HFFc6 (cell line): ENCODE data around the gene OR4K5. TPM values are rescaled to one million over a fixed set of nuclear protein-coding genes. Genes with fewer than 3 reads are reported as not detected.
A peak's percentile ranks its signal among the peaks of the same experiment; 100 is the strongest.

Experiments
- DNase-seq: peaks from one replicate; pipeline ENCODE4 v3.0.0-alpha.2; 2018
- H3K27ac Mint-ChIP-seq: 2 replicates; pipeline ENCODE4 v1.8.0; 2020; ENCODE audit warnings: mild to moderate bottlenecking, mixed read lengths
- H3K27me3 Mint-ChIP-seq: 2 replicates; pipeline ENCODE4 v1.8.0; 2021; ENCODE audit warnings: mild to moderate bottlenecking, moderate library complexity, mixed read lengths; ENCODE audit not compliant: insufficient read depth
- H3K36me3 Mint-ChIP-seq: 2 replicates; pipeline ENCODE4 v1.8.0; 2021; ENCODE audit warnings: low read depth, mixed read lengths
- H3K4me1 Mint-ChIP-seq: 2 replicates; pipeline ENCODE4 v1.8.0; 2020; ENCODE audit warnings: low read depth, mixed read lengths
- H3K4me3 Mint-ChIP-seq: 2 replicates; pipeline ENCODE4 v1.8.0; 2020; ENCODE audit warnings: mild to moderate bottlenecking, moderate library complexity, mixed read lengths
- H3K9me3 Mint-ChIP-seq: 2 replicates; pipeline ENCODE4 v1.8.0; 2020; ENCODE audit warnings: mild to moderate bottlenecking, mixed read lengths
- CTCF ChIP-seq: fragments of 200-600 bp; sonication (generic); IDR thresholded peaks from 2 replicates; pipeline ENCODE4 v1.5.0; 2021; ENCODE audit warnings: antibody characterized with exemption, mild to moderate bottlenecking
- long read RNA-seq: library from polyadenylated mRNA; unstranded; transcript quantifications from one replicate; pipeline ENCODE4 v2.0.0, GENCODE V29; 2019
- total RNA-seq, 6 experiments: library from RNA; stranded (reverse); fragmentation: NEBNext Ultra II Directional; extraction: Animal tissue kit (Norgen Biotek cat#: 25700); gene quantifications; 2 replicates in 1 of 6; 3 replicates in 5 of 6; pipeline ENCODE4 v1.2.3, GENCODE V29; 2021

OR4K5 gene
- not detected for total RNA-seq
- long read RNA-seq, result 0 reads

GRCh38 chr14:19920021-19920657 is at the start of gene OR4K5:
Gene OR4K5 (plus strand): TSS chr14:19920607. CDS start chr14:19920607, 0 bp downstream.
- no peaks in the 10 kb centered on the region for H3K36me3 Mint-ChIP-seq
- H3K4me3 Mint-ChIP-seq, result no peak within 1 kb of the TSS
- H3K27me3 Mint-ChIP-seq, result no peaks in the 10 kb centered on the region
- DNase-seq, result no peak
- H3K9me3 Mint-ChIP-seq, result peaks cover 3% of the 10 kb centered on the region
- H3K27ac Mint-ChIP-seq, result no peak within 1 kb of the TSS
- TF ChIP-seq CTCF, result no peak
- no peaks in the 10 kb centered on the region for H3K4me1 Mint-ChIP-seq

GRCh38 chr14:19873178-19873577 is 47.2 kb upstream of the OR4K5 start:
- no peaks in the 10 kb centered on the region for H3K4me1 Mint-ChIP-seq
- no peaks in the 10 kb centered on the region for H3K36me3 Mint-ChIP-seq
- peaks cover 8% of the 10 kb centered on the region for H3K9me3 Mint-ChIP-seq
- no peak overlapping the region for H3K4me3 Mint-ChIP-seq
- H3K27me3 Mint-ChIP-seq, result no peaks in the 10 kb centered on the region
- no peak for DNase-seq
- no peak for TF ChIP-seq CTCF
- H3K27ac Mint-ChIP-seq, result no peak overlapping the region

- no peak for DNase-seq
- Mint-ChIP-seq H3K9me3 (peaks cover 8% of the 10 kb centered on the region), H3K27ac (no peak within 1 kb of the TSS), H3K4me3 (no peak within 1 kb of the TSS), H3K27me3 (no peaks in the 10 kb centered on the region), H3K36me3 (no peaks in the 10 kb centered on the region), H3K4me1 (no peaks in the 10 kb centered on the region)
- no peak for TF ChIP-seq CTCF
These were observed 45.6 kb upstream of the OR4K5 start, which contains the start of gene OR4K2 for GRCh38 chr14:19874842-19875241. Gene OR4K2 (plus strand): TSS chr14:19875142. CDS start chr14:19876268, 1,126 bp downstream.

- peak; percentile 84 for TF ChIP-seq CTCF
- H3K9me3 Mint-ChIP-seq, result peaks cover 5% of the 10 kb centered on the region; the same call in 1 of the 2 replicates
- no peaks in the 10 kb centered on the region; the same call in 1 of the 2 replicates for H3K27me3 Mint-ChIP-seq
- no peak overlapping the region for H3K4me3 Mint-ChIP-seq
- H3K36me3 Mint-ChIP-seq, result no peaks in the 10 kb centered on the region
- no peak for DNase-seq
- H3K4me1 Mint-ChIP-seq, result no peaks in the 10 kb centered on the region
- H3K27ac Mint-ChIP-seq, result no peak overlapping the region
These were observed 42.3 kb upstream of the OR4K5 start for GRCh38 chr14:19878029-19878642.

GRCh38 chr14:19895282-19895681 is 25.1 kb upstream of the OR4K5 start:
- TF ChIP-seq CTCF, result no peak
- Mint-ChIP-seq H3K4me1 (no peaks in the 10 kb centered on the region), H3K27me3 (no peaks in the 10 kb centered on the region), H3K9me3 (peaks cover 20% of the 10 kb centered on the region), H3K4me3 (no peak overlapping the region), H3K36me3 (no peaks in the 10 kb centered on the region), H3K27ac (no peak overlapping the region)
- DNase-seq, result no peak
